Endothelial cell (in vitro differentiated cells): ENCODE results near the gene FGD2. TPM values are rescaled to one million over a fixed set of nuclear protein-coding genes. Genes with fewer than 3 reads are reported as not detected.

Source experiments
- DNase-seq: peaks from one replicate; pipeline ENCODE4 v3.0.0; 2021; ENCODE audit warnings: low spot score
- H3K27ac Mint-ChIP-seq: one replicate; pipeline ENCODE4 v1.8.0; 2021; ENCODE audit warnings: mixed read lengths, inconsistent platforms; ENCODE audit not compliant: unreplicated experiment
- H3K27me3 Mint-ChIP-seq: one replicate; pipeline ENCODE4 v1.8.0; 2021; ENCODE audit warnings: mild to moderate bottlenecking, moderate library complexity, mixed read lengths, inconsistent platforms; ENCODE audit not compliant: unreplicated experiment
- H3K36me3 Mint-ChIP-seq: one replicate; pipeline ENCODE4 v1.8.0; 2021; ENCODE audit warnings: mild to moderate bottlenecking, low read depth, mixed read lengths, inconsistent platforms; ENCODE audit not compliant: unreplicated experiment
- H3K4me1 Mint-ChIP-seq: one replicate; pipeline ENCODE4 v1.8.0; 2021; ENCODE audit warnings: mild to moderate bottlenecking, mixed read lengths, inconsistent platforms; ENCODE audit not compliant: unreplicated experiment
- H3K4me3 Mint-ChIP-seq: one replicate; pipeline ENCODE4 v1.8.0; 2021; ENCODE audit warnings: mild to moderate bottlenecking, mixed read lengths, inconsistent platforms; ENCODE audit not compliant: unreplicated experiment
- H3K9me3 Mint-ChIP-seq: one replicate; pipeline ENCODE4 v1.8.0; 2021; ENCODE audit warnings: mixed read lengths, inconsistent platforms; ENCODE audit not compliant: unreplicated experiment
- CTCF ChIP-seq: fragments of 200-600 bp; sonication (generic); IDR thresholded peaks from one replicate; pipeline ENCODE4 v1.5.0; 2021; ENCODE audit warnings: antibody characterized with exemption; ENCODE audit not compliant: unreplicated experiment
- total RNA-seq: library from RNA; stranded (reverse); fragmentation: NEBNext Ultra II Directional; extraction: Animal tissue kit (Norgen Biotek cat#: 25700); gene quantifications from one replicate; pipeline ENCODE4 v1.2.1, GENCODE V29; 2021; ENCODE audit not compliant: unreplicated experiment

Gene FGD2
- total RNA-seq, 1 donor from 2014 or later, result 0.10 TPM

- DNase-seq, result no peak
- Mint-ChIP-seq H3K27ac (no peak overlapping the region), H3K4me3 (no peak overlapping the region), H3K4me1 (peaks cover 23% of the 10 kb centered on the region), H3K36me3 (no peaks in the 10 kb centered on the region), H3K27me3 (peaks cover 8% of the 10 kb centered on the region), H3K9me3 (no peaks in the 10 kb centered on the region)
- no peak for TF ChIP-seq CTCF
Observed at GRCh38 chr6:37068356-37069270, 63.2 kb downstream of the FGD2 start.

GRCh38 chr6:37069639-37070038 is 64.2 kb downstream of the FGD2 start:
- no peak for TF ChIP-seq CTCF
- H3K27ac Mint-ChIP-seq, result no peak overlapping the region
- no peaks in the 10 kb centered on the region for H3K36me3 Mint-ChIP-seq
- H3K9me3 Mint-ChIP-seq, result no peaks in the 10 kb centered on the region
- DNase-seq, result no peak
- H3K27me3 Mint-ChIP-seq, result peaks cover 9% of the 10 kb centered on the region
- no peak overlapping the region for H3K4me3 Mint-ChIP-seq
- H3K4me1 Mint-ChIP-seq, result peaks cover 30% of the 10 kb centered on the region

GRCh38 chr6:37072526-37072925 is 67.1 kb downstream of the FGD2 start:
- no peak for DNase-seq
- Mint-ChIP-seq H3K4me1 (peaks cover 31% of the 10 kb centered on the region), H3K9me3 (no peaks in the 10 kb centered on the region), H3K27ac (peak overlapping the region; percentile 92), H3K27me3 (peaks cover 5% of the 10 kb centered on the region), H3K36me3 (no peaks in the 10 kb centered on the region), H3K4me3 (no peak overlapping the region)
- no peak for TF ChIP-seq CTCF

DNA sequence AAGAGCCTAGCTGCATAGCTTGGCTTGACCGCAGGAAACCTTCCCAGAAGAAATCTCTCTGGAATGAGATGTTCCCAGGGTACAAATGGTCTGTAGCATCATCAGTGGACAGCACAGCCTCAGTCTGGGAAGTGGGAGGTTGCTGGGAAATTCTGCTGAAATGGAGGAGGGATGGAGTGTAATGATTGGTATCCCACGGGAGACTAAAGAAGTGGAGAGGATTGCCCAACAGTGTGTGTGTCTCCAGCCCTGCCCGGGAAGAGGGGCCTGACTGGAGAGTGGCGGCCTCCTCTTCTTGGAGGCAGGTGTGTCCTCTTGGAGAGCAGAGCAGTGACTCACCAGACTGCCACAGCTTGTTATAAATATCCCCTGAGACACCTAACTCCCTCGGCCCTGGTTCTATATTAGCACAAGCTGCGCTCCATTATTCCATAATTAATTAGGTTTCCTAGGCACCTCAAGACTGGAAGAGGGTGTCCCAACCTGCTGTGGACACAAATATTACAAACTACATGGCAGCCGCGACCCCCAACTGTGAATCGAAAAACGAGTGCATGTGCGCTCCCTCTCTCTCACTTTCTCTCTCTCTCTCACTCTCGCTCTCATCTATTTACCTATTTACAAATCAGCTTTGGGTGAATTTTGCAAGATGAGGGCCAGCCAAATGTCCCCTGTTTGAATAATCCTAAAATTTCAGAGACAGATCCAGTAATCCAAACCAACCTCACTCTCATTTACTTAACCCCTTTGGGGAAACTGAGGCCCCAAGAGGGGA is 68.8 kb downstream of the FGD2 start:
- peaks cover 31% of the 10 kb centered on the region for H3K4me1 Mint-ChIP-seq
- no peak for DNase-seq
- peaks cover 5% of the 10 kb centered on the region for H3K27me3 Mint-ChIP-seq
- H3K36me3 Mint-ChIP-seq, result no peaks in the 10 kb centered on the region
- H3K4me3 Mint-ChIP-seq, result no peak overlapping the region
- no peaks in the 10 kb centered on the region for H3K9me3 Mint-ChIP-seq
- no peak for TF ChIP-seq CTCF
- H3K27ac Mint-ChIP-seq, result no peak overlapping the region
